K562 (cell line): ENCODE results near the gene ETS1. TPM values are rescaled to one million over a fixed set of nuclear protein-coding genes. Genes with fewer than 3 reads are reported as not detected.

Experiments used
- ARID1B ChIP-seq: fragments of 450-650 bp; IDR thresholded peaks from 2 replicates; pipeline ENCODE4 v1.6.1; 2016; ENCODE audit warnings: antibody characterized with exemption, mild to moderate bottlenecking, inconsistent platforms
- CCNT2 ChIP-seq: IDR thresholded peaks from 2 replicates; pipeline ENCODE4 v1.6.1; 2011; ENCODE audit warnings: borderline replicate concordance, low read depth, mild to moderate bottlenecking, moderate library complexity, mixed read lengths, low read length; ENCODE audit not compliant: insufficient read length; ENCODE audit errors: extremely low read depth
- KLF16 ChIP-seq: IDR thresholded peaks from 2 replicates; pipeline ENCODE4 v1.6.1; 2016; ENCODE audit warnings: antibody characterized with exemption
- MYNN ChIP-seq, 2 experiments: sonication (generic); formaldehyde crosslinking in 1 of 2; IDR thresholded peaks; 2 replicates each; pipeline versions ENCODE4 v1.5.0 to v1.6.1; 2016 to 2020; ENCODE audit warnings: antibody characterized with exemption in 1 of 2, missing genetic modification reagents in 1 of 2
- PHF20 ChIP-seq: fragments of 450-650 bp; IDR thresholded peaks from 2 replicates; pipeline ENCODE4 v1.6.1; 2018; ENCODE audit not compliant: partially characterized antibody
- RBM25 ChIP-seq: fragments of 200-400 bp; formaldehyde crosslinking; IDR thresholded peaks from 2 replicates; pipeline ENCODE4 v1.6.1; 2018; ENCODE audit warnings: low read length, low read depth, moderate library complexity; ENCODE audit not compliant: severe bottlenecking
- SREBF2 ChIP-seq: sonication (generic); formaldehyde crosslinking; IDR thresholded peaks from 2 replicates; pipeline ENCODE4 v1.4.0; 2020; ENCODE audit warnings: mild to moderate bottlenecking, missing genetic modification reagents
- ZKSCAN8 ChIP-seq: fragments of 200-800 bp; sonication (Bioruptor generic); IDR thresholded peaks from 2 replicates; pipeline ENCODE4 v1.6.1; 2016; ENCODE audit warnings: missing genetic modification characterization, missing compliant biosample characterization
- ZNF507 ChIP-seq: conservative IDR thresholded peaks from 2 replicates; pipeline ENCODE4 v1.6.1; 2017; ENCODE audit warnings: missing genetic modification characterization, missing compliant biosample characterization
- ZNF57 ChIP-seq: fragments of 450-650 bp; formaldehyde crosslinking; IDR thresholded peaks from 2 replicates; pipeline ENCODE4 v1.4.0; 2020; ENCODE audit warnings: mild to moderate bottlenecking, moderate library complexity
- ZNF76 ChIP-seq: fragments of 250-450 bp; sonication (Bioruptor Pico); IDR thresholded peaks from 2 replicates; pipeline ENCODE4 v1.4.0; 2020; ENCODE audit warnings: mild to moderate bottlenecking, moderate library complexity, borderline replicate concordance
- polyA plus RNA-seq, 8 experiments: library from polyadenylated mRNA; depleted of rRNA in 4 of 8; stranded (reverse) in 5 of 8; unstranded in 3 of 8; fragments of >200 nt; fragmentation: Nextera tagmentation in 2 of 8; fragmentation: Illumina TruSeq in 1 of 8; extraction: Ambion mirVana in 2 of 8; extraction: Trizol in 1 of 8; gene quantifications; 2 replicates each; pipeline versions ENCODE4 v1.2.1 to v1.2.3, GENCODE V29; 2011 to 2014; ENCODE audit warnings: inconsistent platforms in 1 of 8, missing spikeins in 1 of 8
- total RNA-seq, 7 experiments: library from RNA; depleted of rRNA in 6 of 7; stranded (reverse); fragments of >200 nt in 6 of 7; fragmentation: Illumina TruSeq in 2 of 7; extraction: Trizol in 2 of 7; gene quantifications; 2 replicates each; pipeline versions ENCODE4 v1.2.1 to v1.2.3, GENCODE V29; 2011 to 2021; ENCODE audit warnings: low replicate concordance in 1 of 7
- TF ChIP-seq, protein P1 (sequence below): sonication (generic); IDR thresholded peaks from 2 replicates; pipeline ENCODE4 v1.6.1; 2016
- TF ChIP-seq, protein P2 (sequence below): fragments of 250-450 bp; sonication (Bioruptor Pico); IDR thresholded peaks from 2 replicates; pipeline ENCODE4 v1.9.0; 2021; ENCODE audit warnings: mild to moderate bottlenecking
- TF ChIP-seq, protein P3 (sequence below): fragments of 250-450 bp; sonication (Bioruptor Pico); IDR thresholded peaks from 2 replicates; pipeline ENCODE4 v1.4.0; 2020; ENCODE audit warnings: mild to moderate bottlenecking, moderate library complexity
- TF ChIP-seq, protein P4 (sequence below): fragments of 200-800 bp; sonication (Bioruptor generic); IDR thresholded peaks from 2 replicates; pipeline ENCODE4 v1.6.1; 2017; ENCODE audit warnings: missing genetic modification characterization, missing compliant biosample characterization
- TF ChIP-seq, protein P5 (sequence below): fragments of 250-450 bp; sonication (Bioruptor Pico); IDR thresholded peaks from 2 replicates; pipeline ENCODE4 v1.4.0; 2020

ETS1 gene
- total and polyA plus RNA-seq, 9 of the 15 experiments (the other 6 are each of a cell fraction or from before 2014, with no cell fraction given), result 0.04 to 1.4 (median 0.23) TPM

DNA sequence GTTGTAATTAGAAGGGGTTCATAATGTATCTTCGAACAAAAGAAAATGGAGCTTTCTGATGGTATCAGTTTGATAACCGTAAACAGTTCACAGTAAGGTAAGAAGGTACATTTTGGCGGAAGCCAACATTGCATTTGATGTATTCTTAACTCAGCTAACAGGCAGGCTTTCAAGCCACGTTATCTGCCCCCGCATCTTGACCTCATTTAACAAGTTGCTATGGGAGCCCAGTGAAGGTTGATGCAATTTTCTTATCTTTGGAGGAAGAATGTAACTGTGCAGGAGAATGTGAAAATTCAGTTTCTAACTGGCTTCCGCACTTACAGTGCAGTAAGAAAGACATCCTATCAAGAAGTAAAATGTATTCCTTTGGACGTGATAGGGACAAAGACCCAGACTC lies 110.6 kb downstream of the ETS1 start (continued):
- TF ChIP-seq ARID1B (peak; percentile 58; the same call in 1 of the 2 replicates), PHF20 (no peak), MYNN (IDR thresholded peaks at IDR 0.05) (no peak), MYNN (CRISPR knock-in tag; IDR thresholded peaks at IDR 0.05) (no peak), RBM25 (no peak), ZNF57 (CRISPR knock-in tag) (no peak), CCNT2 (peak; percentile 19), KLF16 (peak; percentile 61; the same call in 1 of the 2 replicates), ZKSCAN8 (CRISPR knock-in tag) (peak; percentile 26; the same call in 1 of the 2 replicates), ZNF507 (tag) (no peak), SREBF2 (CRISPR knock-in tag) (no peak), ZNF76 (CRISPR knock-in tag) (no peak)
- TF ChIP-seq, protein P1, sequence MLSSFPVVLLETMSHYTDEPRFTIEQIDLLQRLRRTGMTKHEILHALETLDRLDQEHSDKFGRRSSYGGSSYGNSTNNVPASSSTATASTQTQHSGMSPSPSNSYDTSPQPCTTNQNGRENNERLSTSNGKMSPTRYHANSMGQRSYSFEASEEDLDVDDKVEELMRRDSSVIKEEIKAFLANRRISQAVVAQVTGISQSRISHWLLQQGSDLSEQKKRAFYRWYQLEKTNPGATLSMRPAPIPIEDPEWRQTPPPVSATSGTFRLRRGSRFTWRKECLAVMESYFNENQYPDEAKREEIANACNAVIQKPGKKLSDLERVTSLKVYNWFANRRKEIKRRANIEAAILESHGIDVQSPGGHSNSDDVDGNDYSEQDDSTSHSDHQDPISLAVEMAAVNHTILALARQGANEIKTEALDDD, result peak; percentile 52
- TF ChIP-seq, protein P2, sequence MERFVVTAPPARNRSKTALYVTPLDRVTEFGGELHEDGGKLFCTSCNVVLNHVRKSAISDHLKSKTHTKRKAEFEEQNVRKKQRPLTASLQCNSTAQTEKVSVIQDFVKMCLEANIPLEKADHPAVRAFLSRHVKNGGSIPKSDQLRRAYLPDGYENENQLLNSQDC (CRISPR knock-in tag), result no peak
- TF ChIP-seq, protein P3, sequence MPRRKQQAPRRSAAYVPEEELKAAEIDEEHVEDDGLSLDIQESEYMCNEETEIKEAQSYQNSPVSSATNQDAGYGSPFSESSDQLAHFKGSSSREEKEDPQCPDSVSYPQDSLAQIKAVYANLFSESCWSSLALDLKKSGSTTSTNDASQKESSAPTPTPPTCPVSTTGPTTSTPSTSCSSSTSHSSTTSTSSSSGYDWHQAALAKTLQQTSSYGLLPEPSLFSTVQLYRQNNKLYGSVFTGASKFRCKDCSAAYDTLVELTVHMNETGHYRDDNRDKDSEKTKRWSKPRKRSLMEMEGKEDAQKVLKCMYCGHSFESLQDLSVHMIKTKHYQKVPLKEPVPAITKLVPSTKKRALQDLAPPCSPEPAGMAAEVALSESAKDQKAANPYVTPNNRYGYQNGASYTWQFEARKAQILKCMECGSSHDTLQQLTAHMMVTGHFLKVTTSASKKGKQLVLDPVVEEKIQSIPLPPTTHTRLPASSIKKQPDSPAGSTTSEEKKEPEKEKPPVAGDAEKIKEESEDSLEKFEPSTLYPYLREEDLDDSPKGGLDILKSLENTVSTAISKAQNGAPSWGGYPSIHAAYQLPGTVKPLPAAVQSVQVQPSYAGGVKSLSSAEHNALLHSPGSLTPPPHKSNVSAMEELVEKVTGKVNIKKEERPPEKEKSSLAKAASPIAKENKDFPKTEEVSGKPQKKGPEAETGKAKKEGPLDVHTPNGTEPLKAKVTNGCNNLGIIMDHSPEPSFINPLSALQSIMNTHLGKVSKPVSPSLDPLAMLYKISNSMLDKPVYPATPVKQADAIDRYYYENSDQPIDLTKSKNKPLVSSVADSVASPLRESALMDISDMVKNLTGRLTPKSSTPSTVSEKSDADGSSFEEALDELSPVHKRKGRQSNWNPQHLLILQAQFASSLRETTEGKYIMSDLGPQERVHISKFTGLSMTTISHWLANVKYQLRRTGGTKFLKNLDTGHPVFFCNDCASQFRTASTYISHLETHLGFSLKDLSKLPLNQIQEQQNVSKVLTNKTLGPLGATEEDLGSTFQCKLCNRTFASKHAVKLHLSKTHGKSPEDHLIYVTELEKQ (CRISPR knock-in tag), result no peak
- TF ChIP-seq, protein P4, sequence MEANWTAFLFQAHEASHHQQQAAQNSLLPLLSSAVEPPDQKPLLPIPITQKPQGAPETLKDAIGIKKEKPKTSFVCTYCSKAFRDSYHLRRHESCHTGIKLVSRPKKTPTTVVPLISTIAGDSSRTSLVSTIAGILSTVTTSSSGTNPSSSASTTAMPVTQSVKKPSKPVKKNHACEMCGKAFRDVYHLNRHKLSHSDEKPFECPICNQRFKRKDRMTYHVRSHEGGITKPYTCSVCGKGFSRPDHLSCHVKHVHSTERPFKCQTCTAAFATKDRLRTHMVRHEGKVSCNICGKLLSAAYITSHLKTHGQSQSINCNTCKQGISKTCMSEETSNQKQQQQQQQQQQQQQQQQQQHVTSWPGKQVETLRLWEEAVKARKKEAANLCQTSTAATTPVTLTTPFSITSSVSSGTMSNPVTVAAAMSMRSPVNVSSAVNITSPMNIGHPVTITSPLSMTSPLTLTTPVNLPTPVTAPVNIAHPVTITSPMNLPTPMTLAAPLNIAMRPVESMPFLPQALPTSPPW (CRISPR knock-in tag), result peak; percentile 7; the same call in 1 of the 2 replicates
- TF ChIP-seq, protein P5, sequence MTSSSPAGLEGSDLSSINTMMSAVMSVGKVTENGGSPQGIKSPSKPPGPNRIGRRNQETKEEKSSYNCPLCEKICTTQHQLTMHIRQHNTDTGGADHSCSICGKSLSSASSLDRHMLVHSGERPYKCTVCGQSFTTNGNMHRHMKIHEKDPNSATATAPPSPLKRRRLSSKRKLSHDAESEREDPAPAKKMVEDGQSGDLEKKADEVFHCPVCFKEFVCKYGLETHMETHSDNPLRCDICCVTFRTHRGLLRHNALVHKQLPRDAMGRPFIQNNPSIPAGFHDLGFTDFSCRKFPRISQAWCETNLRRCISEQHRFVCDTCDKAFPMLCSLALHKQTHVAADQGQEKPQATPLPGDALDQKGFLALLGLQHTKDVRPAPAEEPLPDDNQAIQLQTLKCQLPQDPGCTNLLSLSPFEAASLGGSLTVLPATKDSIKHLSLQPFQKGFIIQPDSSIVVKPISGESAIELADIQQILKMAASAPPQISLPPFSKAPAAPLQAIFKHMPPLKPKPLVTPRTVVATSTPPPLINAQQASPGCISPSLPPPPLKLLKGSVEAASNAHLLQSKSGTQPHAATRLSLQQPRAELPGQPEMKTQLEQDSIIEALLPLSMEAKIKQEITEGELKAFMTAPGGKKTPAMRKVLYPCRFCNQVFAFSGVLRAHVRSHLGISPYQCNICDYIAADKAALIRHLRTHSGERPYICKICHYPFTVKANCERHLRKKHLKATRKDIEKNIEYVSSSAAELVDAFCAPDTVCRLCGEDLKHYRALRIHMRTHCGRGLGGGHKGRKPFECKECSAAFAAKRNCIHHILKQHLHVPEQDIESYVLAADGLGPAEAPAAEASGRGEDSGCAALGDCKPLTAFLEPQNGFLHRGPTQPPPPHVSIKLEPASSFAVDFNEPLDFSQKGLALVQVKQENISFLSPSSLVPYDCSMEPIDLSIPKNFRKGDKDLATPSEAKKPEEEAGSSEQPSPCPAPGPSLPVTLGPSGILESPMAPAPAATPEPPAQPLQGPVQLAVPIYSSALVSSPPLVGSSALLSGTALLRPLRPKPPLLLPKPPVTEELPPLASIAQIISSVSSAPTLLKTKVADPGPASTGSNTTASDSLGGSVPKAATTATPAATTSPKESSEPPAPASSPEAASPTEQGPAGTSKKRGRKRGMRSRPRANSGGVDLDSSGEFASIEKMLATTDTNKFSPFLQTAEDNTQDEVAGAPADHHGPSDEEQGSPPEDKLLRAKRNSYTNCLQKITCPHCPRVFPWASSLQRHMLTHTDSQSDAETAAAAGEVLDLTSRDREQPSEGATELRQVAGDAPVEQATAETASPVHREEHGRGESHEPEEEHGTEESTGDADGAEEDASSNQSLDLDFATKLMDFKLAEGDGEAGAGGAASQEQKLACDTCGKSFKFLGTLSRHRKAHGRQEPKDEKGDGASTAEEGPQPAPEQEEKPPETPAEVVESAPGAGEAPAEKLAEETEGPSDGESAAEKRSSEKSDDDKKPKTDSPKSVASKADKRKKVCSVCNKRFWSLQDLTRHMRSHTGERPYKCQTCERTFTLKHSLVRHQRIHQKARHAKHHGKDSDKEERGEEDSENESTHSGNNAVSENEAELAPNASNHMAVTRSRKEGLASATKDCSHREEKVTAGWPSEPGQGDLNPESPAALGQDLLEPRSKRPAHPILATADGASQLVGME (CRISPR knock-in tag), result 0 out of 2 replicates have a peak, but pooled peaks have one; percentile 40
